ENCODE data around the gene RGP1.

The RGP1 gene

DNA sequence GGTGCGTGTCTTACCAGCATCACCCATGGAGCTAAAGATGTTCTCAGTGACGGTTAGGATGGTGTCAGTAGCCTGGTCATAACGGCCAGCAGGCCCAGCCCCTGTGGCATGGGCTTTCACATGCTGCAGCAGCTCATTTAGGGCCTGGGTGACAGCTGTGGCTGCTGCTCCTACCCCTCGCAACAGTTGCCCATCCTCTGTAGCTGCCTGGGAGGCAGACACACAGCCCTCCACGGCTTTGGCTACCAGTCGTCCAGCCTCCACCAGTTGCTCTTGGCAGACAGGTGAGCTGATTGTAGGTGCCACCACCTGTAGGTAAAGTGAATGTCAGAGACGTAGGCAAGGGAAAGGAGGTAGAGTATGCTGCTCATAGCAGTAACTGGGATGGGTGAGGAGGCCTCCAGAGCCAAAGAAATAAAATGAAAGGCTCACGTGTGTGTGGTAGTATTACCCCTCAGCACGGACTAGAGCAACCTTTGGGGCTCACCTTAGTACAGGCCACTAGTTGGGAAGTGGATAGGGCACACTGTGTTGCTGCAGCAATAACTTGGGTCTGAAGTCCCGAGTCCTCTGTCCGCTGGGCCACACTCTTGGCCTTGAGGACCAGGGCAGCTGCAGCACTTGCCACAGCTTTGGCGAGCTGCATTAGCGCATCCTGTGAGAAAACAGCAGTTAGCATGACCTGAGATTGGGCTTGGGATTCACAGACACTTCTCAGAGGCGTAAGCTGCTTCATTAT is 31.8 kb upstream of the RGP1 start:
- DNase-seq (ENCODE audit: low read depth), result no peak
- TF ChIP-seq POLR2A (IDR thresholded peaks at IDR 0.05; ENCODE audit: extremely low read depth, insufficient read length) (no peak), MAX (IDR thresholded peaks at IDR 0.05; ENCODE audit: low read depth, low read length) (no peak), MYC (IDR thresholded peaks at IDR 0.05; ENCODE audit: low read depth, low read length) (no peak)
- TF ChIP-seq, protein P1, sequence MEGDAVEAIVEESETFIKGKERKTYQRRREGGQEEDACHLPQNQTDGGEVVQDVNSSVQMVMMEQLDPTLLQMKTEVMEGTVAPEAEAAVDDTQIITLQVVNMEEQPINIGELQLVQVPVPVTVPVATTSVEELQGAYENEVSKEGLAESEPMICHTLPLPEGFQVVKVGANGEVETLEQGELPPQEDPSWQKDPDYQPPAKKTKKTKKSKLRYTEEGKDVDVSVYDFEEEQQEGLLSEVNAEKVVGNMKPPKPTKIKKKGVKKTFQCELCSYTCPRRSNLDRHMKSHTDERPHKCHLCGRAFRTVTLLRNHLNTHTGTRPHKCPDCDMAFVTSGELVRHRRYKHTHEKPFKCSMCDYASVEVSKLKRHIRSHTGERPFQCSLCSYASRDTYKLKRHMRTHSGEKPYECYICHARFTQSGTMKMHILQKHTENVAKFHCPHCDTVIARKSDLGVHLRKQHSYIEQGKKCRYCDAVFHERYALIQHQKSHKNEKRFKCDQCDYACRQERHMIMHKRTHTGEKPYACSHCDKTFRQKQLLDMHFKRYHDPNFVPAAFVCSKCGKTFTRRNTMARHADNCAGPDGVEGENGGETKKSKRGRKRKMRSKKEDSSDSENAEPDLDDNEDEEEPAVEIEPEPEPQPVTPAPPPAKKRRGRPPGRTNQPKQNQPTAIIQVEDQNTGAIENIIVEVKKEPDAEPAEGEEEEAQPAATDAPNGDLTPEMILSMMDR (IDR thresholded peaks at IDR 0.05; ENCODE audit: low read depth, low read length), result no peak
- H3K4me3 ChIP-seq (ENCODE audit: low read depth, low read length), result no peak overlapping the region

GRCh38 chr9:35718721-35719511 is 30.2 kb upstream of the RGP1 start:
- H3K4me3 ChIP-seq (ENCODE audit: low read depth, low read length), result no peak overlapping the region
- no peak for TF ChIP-seq MYC (IDR thresholded peaks at IDR 0.05; ENCODE audit: low read depth, low read length)
- peak; percentile 55 for TF ChIP-seq MAX (IDR thresholded peaks at IDR 0.05; ENCODE audit: low read depth, low read length)
- peak; percentile 93 for DNase-seq (ENCODE audit: low read depth)

DNA sequence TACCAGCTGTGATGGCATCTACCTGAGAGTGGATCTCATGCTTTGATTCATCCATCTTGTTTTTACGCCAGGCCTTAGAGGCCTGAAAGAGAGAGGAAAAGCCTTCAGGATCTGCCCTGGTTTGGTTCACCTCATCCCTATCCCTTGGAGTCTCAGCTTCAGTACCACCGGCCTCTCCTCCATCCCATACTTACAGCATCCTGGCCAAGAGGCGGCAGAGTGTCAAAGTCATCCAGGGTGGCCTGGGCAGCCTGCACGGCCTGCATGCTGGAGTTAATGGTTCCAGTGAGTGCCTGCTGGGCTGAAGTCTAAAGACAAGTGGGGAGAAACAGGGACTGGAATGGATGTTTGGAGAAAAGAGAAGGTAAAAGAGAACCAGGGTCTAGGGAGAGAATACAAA is 29.5 kb upstream of the RGP1 start:
- no peak overlapping the region for H3K4me3 ChIP-seq (ENCODE audit: low read depth, low read length)
- TF ChIP-seq MAX (IDR thresholded peaks at IDR 0.05; ENCODE audit: low read depth, low read length), result no peak
- no peak for TF ChIP-seq POLR2A (IDR thresholded peaks at IDR 0.05; ENCODE audit: extremely low read depth, insufficient read length)
- TF ChIP-seq MYC (IDR thresholded peaks at IDR 0.05; ENCODE audit: low read depth, low read length), result no peak
- TF ChIP-seq, protein P1 (IDR thresholded peaks at IDR 0.05; ENCODE audit: low read depth, low read length), result no peak
- no peak for DNase-seq (ENCODE audit: low read depth)

DNA sequence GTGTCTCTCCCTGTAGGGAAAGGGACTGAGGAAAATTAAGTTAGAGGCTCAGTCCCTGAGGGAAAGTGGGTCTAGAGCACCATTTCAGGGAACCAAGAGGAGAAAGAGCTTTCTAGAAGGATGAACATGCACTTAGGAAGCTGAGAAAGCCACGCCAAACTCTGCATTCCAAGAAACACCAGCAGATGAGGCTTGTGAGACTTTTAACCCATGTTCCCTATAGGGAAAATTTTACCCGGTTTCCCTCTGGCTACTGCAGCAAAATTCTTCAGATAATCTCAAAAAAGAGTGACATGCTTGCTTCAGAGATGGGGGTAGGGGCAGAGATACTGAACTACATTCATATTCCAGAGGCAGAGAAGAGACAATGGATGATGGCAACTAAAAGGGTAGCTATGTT is 25.7 kb upstream of the RGP1 start:
- no peak overlapping the region for H3K4me3 ChIP-seq (ENCODE audit: low read depth, low read length)
- no peak for DNase-seq (ENCODE audit: low read depth)
- TF ChIP-seq, protein P1 (IDR thresholded peaks at IDR 0.05; ENCODE audit: low read depth, low read length), result no peak

DNA sequence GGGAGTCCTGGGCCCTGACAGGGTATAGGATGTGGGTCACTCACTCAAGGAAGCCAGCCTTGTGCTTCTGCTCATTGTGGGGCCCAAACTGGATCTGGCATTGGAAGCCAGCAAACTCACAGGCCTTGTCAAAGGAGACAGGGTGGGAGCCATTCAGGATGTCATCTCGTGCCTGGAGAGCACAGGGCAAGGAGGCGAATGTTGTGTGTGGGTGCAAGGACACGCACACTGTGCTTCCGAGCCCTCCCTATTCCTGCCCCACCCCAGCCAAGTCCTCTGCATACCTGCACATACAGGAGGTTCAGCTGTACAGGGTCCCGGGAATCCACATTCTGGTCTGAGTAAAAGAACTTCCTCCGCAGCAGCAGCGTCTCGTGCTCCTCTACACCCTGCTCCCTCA is 25.2 kb upstream of the RGP1 start:
- DNase-seq (ENCODE audit: low read depth), result no peak
- H3K4me3 ChIP-seq (ENCODE audit: low read depth, low read length), result no peak overlapping the region
- TF ChIP-seq POLR2A (IDR thresholded peaks at IDR 0.05; ENCODE audit: extremely low read depth, insufficient read length) (no peak), MYC (IDR thresholded peaks at IDR 0.05; ENCODE audit: low read depth, low read length) (no peak), MAX (IDR thresholded peaks at IDR 0.05; ENCODE audit: low read depth, low read length) (no peak)
- TF ChIP-seq, protein P1 (IDR thresholded peaks at IDR 0.05; ENCODE audit: low read depth, low read length), result no peak

DNA sequence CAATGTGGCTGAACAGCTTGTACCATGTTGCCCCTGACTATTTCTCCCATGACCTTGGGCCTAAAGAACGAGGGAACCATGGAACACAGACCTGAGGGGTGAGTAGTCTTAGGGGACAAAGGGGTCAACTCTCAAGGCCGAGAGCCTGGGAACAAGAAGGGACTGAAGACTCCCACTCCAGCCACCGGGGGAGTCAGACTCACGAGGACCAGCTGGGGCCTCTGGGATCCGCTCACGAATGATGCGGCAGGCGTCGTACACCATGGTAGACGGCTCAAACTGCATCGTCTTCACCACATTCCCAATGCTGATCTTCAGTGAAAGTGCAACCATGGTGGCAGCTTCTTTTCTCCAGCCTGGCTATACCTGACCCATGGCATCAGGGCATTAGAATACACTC is 23.7 kb upstream of the RGP1 start:
- H3K4me3 ChIP-seq (ENCODE audit: low read depth, low read length), result no peak overlapping the region
- DNase-seq (ENCODE audit: low read depth), result no peak
- no peak for TF ChIP-seq MYC (IDR thresholded peaks at IDR 0.05; ENCODE audit: low read depth, low read length)
- no peak for TF ChIP-seq POLR2A (IDR thresholded peaks at IDR 0.05; ENCODE audit: extremely low read depth, insufficient read length)
- TF ChIP-seq, protein P1 (IDR thresholded peaks at IDR 0.05; ENCODE audit: low read depth, low read length), result no peak

Data from NB4 (cell line).